ENCODE measurements around the gene SHQ1.

SHQ1 gene

DNA sequence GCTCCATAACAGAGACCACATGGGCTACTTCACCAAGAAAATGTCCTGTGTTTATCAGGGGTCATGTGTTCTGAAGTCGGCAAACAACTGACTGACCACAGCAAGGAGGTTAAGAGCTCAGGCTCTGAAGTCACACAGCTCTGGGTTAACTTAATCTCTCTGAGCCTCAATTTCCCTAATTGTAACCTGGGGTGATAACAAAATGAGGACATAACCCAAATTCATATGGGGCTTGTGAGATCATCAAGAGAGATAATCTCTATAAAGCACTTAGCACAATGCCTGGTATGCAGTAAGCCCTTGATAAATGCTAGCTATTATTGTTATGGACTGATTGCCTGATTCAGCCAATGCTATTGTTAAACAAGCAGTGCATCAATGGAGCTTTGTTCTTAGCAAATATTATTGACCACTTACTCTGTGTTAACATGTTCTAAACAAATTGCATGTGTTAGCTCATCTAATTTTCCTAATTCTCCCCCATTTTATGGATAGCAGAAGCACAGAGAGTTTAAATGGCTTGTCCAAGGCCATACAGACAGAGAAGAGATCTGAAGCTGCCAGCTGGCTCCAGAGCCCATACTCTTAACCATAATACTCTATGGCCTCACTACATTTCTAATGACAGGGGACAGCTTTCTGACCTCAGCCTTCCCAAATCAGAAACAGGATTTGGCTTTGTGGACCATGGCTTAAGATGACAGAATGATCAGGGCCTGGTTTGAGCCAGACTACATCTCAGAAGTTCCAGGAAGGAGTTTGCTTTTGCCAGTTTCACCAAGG lies 78.3 kb downstream of the SHQ1 start (continued):
- TF ChIP-seq, protein P1, sequence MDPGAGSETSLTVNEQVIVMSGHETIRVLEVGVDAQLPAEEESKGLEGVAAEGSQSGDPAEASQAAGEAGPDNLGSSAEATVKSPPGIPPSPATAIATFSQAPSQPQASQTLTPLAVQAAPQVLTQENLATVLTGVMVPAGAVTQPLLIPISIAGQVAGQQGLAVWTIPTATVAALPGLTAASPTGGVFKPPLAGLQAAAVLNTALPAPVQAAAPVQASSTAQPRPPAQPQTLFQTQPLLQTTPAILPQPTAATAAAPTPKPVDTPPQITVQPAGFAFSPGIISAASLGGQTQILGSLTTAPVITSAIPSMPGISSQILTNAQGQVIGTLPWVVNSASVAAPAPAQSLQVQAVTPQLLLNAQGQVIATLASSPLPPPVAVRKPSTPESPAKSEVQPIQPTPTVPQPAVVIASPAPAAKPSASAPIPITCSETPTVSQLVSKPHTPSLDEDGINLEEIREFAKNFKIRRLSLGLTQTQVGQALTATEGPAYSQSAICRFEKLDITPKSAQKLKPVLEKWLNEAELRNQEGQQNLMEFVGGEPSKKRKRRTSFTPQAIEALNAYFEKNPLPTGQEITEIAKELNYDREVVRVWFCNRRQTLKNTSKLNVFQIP (CRISPR knock-in tag; IDR thresholded peaks at IDR 0.05; ENCODE audit: borderline replicate concordance, low read depth): no peak

DNA sequence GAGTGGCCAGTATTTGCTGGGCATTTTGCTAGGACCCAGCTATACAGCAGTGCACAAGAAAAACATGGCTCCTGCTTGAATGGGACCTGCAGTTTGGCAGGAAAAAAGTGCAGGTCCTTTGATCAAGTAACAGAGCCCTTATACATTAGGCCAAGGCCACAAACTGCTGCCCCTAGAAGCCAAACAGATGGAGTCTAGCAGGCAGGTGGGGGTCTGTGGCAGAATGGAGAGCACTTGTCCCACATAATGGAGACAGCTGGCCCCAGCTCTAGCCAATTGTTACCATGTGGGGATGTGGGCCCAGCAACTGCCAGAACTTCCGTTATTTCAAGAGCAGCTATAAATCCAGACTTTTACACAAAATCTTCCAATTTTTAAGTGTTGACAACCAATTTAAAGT lies 79.3 kb downstream of the SHQ1 start:
- ATAC-seq: no peak; the same call in 2 of the 3 replicates
- TF ChIP-seq ZFP30 (CRISPR knock-in tag; IDR thresholded peaks at IDR 0.05): no peak
- TF ChIP-seq PPARA (CRISPR knock-in tag; IDR thresholded peaks at IDR 0.05; ENCODE audit: borderline replicate concordance): no peak
- TF ChIP-seq CSDC2 (CRISPR knock-in tag; IDR thresholded peaks at IDR 0.05): no peak
- TF ChIP-seq, protein P2, sequence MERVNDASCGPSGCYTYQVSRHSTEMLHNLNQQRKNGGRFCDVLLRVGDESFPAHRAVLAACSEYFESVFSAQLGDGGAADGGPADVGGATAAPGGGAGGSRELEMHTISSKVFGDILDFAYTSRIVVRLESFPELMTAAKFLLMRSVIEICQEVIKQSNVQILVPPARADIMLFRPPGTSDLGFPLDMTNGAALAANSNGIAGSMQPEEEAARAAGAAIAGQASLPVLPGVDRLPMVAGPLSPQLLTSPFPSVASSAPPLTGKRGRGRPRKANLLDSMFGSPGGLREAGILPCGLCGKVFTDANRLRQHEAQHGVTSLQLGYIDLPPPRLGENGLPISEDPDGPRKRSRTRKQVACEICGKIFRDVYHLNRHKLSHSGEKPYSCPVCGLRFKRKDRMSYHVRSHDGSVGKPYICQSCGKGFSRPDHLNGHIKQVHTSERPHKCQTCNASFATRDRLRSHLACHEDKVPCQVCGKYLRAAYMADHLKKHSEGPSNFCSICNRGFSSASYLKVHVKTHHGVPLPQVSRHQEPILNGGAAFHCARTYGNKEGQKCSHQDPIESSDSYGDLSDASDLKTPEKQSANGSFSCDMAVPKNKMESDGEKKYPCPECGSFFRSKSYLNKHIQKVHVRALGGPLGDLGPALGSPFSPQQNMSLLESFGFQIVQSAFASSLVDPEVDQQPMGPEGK (CRISPR knock-in tag; IDR thresholded peaks at IDR 0.05; ENCODE audit: borderline replicate concordance): no peak
- TF ChIP-seq BACH2 (CRISPR knock-in tag; IDR thresholded peaks at IDR 0.05; ENCODE audit: borderline replicate concordance): no peak
- no peak for TF ChIP-seq ISL1 (CRISPR knock-in tag; IDR thresholded peaks at IDR 0.05)
- no peak for TF ChIP-seq ZFP3 (CRISPR knock-in tag; IDR thresholded peaks at IDR 0.05)
- no peak for TF ChIP-seq ARNTL (CRISPR knock-in tag; IDR thresholded peaks at IDR 0.05; ENCODE audit: borderline replicate concordance, low read depth)
- TF ChIP-seq TCF4 (CRISPR knock-in tag; IDR thresholded peaks at IDR 0.05; ENCODE audit: borderline replicate concordance): no peak; the same call in 1 of the 2 replicates
- TF ChIP-seq ZNF70 (CRISPR knock-in tag; IDR thresholded peaks at IDR 0.05): no peak
- TF ChIP-seq ZC3H10 (CRISPR knock-in tag; IDR thresholded peaks at IDR 0.05): no peak
- TF ChIP-seq CSRNP3 (CRISPR knock-in tag; IDR thresholded peaks at IDR 0.05): no peak
- TF ChIP-seq ESRRG (CRISPR knock-in tag; IDR thresholded peaks at IDR 0.05): no peak

GRCh38 chr3:72768481-72768880 lies 79.8 kb downstream of the SHQ1 start:
- TF ChIP-seq ISL1 (CRISPR knock-in tag; IDR thresholded peaks at IDR 0.05) (no peak), TOX (CRISPR knock-in tag; IDR thresholded peaks at IDR 0.05; ENCODE audit: borderline replicate concordance) (no peak), ZC3H10 (CRISPR knock-in tag; IDR thresholded peaks at IDR 0.05) (no peak), ZNF70 (CRISPR knock-in tag; IDR thresholded peaks at IDR 0.05) (no peak), PPARA (CRISPR knock-in tag; IDR thresholded peaks at IDR 0.05; ENCODE audit: borderline replicate concordance) (no peak), CSDC2 (CRISPR knock-in tag; IDR thresholded peaks at IDR 0.05) (no peak), OSR1 (CRISPR knock-in tag; IDR thresholded peaks at IDR 0.05) (no peak), CSRNP3 (CRISPR knock-in tag; IDR thresholded peaks at IDR 0.05) (no peak), TCF4 (CRISPR knock-in tag; IDR thresholded peaks at IDR 0.05; ENCODE audit: borderline replicate concordance) (no peak), ESRRG (CRISPR knock-in tag; IDR thresholded peaks at IDR 0.05) (no peak)
- TF ChIP-seq, protein P3, sequence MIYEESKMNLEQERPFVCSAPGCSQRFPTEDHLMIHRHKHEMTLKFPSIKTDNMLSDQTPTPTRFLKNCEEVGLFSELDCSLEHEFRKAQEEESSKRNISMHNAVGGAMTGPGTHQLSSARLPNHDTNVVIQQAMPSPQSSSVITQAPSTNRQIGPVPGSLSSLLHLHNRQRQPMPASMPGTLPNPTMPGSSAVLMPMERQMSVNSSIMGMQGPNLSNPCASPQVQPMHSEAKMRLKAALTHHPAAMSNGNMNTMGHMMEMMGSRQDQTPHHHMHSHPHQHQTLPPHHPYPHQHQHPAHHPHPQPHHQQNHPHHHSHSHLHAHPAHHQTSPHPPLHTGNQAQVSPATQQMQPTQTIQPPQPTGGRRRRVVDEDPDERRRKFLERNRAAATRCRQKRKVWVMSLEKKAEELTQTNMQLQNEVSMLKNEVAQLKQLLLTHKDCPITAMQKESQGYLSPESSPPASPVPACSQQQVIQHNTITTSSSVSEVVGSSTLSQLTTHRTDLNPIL (CRISPR knock-in tag; IDR thresholded peaks at IDR 0.05; ENCODE audit: low read depth): no peak
- ATAC-seq: no peak

- ATAC-seq: no peak
- no peak for TF ChIP-seq RARB (CRISPR knock-in tag; IDR thresholded peaks at IDR 0.05)
Observed at GRCh38 chr3:72768006-72768441, 80.2 kb downstream of the SHQ1 start.

Data from SK-N-SH treated with all-trans-retinoic acid at 6 μM for 48 hours (cell line).